GM12801 (cell line): ENCODE data around the gene RNF43.

Source experiments
- CTCF ChIP-seq: IDR thresholded peaks from one replicate; pipeline ENCODE4 v1.5.1; 2011; ENCODE audit warnings: control low read depth; ENCODE audit not compliant: insufficient read length; ENCODE audit errors: extremely low read depth

RNF43 gene

GRCh38 chr17:58384897-58385296, 32.4 kb downstream of the RNF43 start:
- TF ChIP-seq CTCF = no peak

GRCh38 chr17:58383892-58384462, 33.4 kb downstream of the RNF43 start:
- no peak for TF ChIP-seq CTCF

- no peak for TF ChIP-seq CTCF
Measured at GRCh38 chr17:58382872-58383242, 34.5 kb downstream of the RNF43 start.

GRCh38 chr17:58382108-58382871, 35.0 kb downstream of the RNF43 start:
- TF ChIP-seq CTCF = no peak

GRCh38 chr17:58381124-58382035, 36.0 kb downstream of the RNF43 start:
- TF ChIP-seq CTCF = no peak

GRCh38 chr17:58380207-58381123, 36.9 kb downstream of the RNF43 start:
- TF ChIP-seq CTCF = no peak
